ENCODE measurements around the gene SLC12A9. TPM values are rescaled to one million over a fixed set of nuclear protein-coding genes. Genes with fewer than 3 reads are reported as not detected.
"Not testable (repeated sequence)": the region's sequence is repeated elsewhere in the genome, so short reads cannot be mapped to it uniquely, and the experiment has no call there.

SLC12A9 gene
- total RNA-seq, 4 donors from 2014 or later: 11.2 to 32.9 (median 20.2) TPM

- TF ChIP-seq EP300 (IDR thresholded peaks at IDR 0.05): no peak
- TF ChIP-seq POLR2AphosphoS5 (IDR thresholded peaks at IDR 0.05): no peak
- no peak for TF ChIP-seq POLR2A (IDR thresholded peaks at IDR 0.05)
- TF ChIP-seq, protein P1, sequence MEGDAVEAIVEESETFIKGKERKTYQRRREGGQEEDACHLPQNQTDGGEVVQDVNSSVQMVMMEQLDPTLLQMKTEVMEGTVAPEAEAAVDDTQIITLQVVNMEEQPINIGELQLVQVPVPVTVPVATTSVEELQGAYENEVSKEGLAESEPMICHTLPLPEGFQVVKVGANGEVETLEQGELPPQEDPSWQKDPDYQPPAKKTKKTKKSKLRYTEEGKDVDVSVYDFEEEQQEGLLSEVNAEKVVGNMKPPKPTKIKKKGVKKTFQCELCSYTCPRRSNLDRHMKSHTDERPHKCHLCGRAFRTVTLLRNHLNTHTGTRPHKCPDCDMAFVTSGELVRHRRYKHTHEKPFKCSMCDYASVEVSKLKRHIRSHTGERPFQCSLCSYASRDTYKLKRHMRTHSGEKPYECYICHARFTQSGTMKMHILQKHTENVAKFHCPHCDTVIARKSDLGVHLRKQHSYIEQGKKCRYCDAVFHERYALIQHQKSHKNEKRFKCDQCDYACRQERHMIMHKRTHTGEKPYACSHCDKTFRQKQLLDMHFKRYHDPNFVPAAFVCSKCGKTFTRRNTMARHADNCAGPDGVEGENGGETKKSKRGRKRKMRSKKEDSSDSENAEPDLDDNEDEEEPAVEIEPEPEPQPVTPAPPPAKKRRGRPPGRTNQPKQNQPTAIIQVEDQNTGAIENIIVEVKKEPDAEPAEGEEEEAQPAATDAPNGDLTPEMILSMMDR (IDR thresholded peaks at IDR 0.05): no peak
- Histone ChIP-seq H3K4me1 (peaks cover 0 to 7% (median 3%) of the 10 kb centered on the region in 3 donors), H3K4me3 (no peak overlapping the region), H3K36me3 (no peaks in the 10 kb centered on the region), H3K27ac (no peak overlapping the region), H3K27me3 (peaks cover 82% of the 10 kb centered on the region), H3K9me3 (no peaks in the 10 kb centered on the region)
- ATAC-seq: no peak
- WGBS, 2 donors (ENCODE audit: low coverage in 1 of 2): 70 to 84% methylated on average over 2 to 4 of the region's 5 CpGs
Observed at GRCh38 chr7:100901921-100902332, 49.4 kb downstream of the SLC12A9 start.

DNA sequence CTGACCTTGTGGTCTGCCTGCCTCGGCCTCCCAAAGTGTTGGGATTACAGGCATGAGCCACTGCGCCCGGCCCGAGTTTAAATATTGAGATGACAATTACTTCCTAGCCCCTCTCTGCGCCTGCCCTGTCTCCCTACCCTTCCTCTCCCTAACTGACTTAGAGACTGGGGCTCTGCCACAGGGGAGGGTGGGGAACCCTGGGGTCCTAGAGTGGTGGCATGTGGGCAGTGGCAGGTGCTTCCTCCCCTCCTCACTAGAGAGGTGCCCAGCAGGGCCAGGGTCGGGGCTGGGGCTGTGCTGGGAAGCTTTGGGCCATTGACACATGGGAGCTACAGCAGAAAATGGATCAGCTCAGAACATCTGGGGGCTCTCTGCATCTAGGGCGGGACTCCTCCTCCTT is 50.1 kb downstream of the SLC12A9 start:
- no peaks in the 10 kb centered on the region for H3K4me1 ChIP-seq
- ATAC-seq: no peak
- no peaks in the 10 kb centered on the region for H3K36me3 ChIP-seq
- H3K9me3 ChIP-seq: no peaks in the 10 kb centered on the region
- H3K27ac ChIP-seq: no peak overlapping the region
- H3K4me3 ChIP-seq: no peak overlapping the region
- peaks cover 82% of the 10 kb centered on the region for H3K27me3 ChIP-seq
- no peak for TF ChIP-seq POLR2AphosphoS5 (IDR thresholded peaks at IDR 0.05)
- no peak for TF ChIP-seq EP300 (IDR thresholded peaks at IDR 0.05)
- TF ChIP-seq, protein P1 (IDR thresholded peaks at IDR 0.05): no peak
- TF ChIP-seq POLR2A (IDR thresholded peaks at IDR 0.05): no peak
- WGBS, 2 donors (ENCODE audit: low coverage in 1 of 2): 87% methylated on average over 4 of the region's 7 CpGs; no CpG with 5 or more reads in 1 of the 2 donors

- no peaks in the 10 kb centered on the region for H3K36me3 ChIP-seq
- peaks cover 39% of the 10 kb centered on the region for H3K27me3 ChIP-seq
- no peaks in the 10 kb centered on the region for H3K9me3 ChIP-seq
- no peak for ATAC-seq
- no peaks in the 10 kb centered on the region for H3K4me1 ChIP-seq
- H3K27ac ChIP-seq: no peak overlapping the region
- TF ChIP-seq EP300 (IDR thresholded peaks at IDR 0.05): no peak
- TF ChIP-seq POLR2AphosphoS5 (IDR thresholded peaks at IDR 0.05): no peak
- TF ChIP-seq, protein P1 (IDR thresholded peaks at IDR 0.05): no peak
- TF ChIP-seq POLR2A (IDR thresholded peaks at IDR 0.05): no peak
- WGBS, 2 donors (ENCODE audit: low coverage in 1 of 2): 93 to 94% methylated on average over 5 of the region's 5 CpGs
- H3K4me3 ChIP-seq: no peak overlapping the region
Observed at GRCh38 chr7:100908512-100908911, 56.0 kb downstream of the SLC12A9 start.

DNA sequence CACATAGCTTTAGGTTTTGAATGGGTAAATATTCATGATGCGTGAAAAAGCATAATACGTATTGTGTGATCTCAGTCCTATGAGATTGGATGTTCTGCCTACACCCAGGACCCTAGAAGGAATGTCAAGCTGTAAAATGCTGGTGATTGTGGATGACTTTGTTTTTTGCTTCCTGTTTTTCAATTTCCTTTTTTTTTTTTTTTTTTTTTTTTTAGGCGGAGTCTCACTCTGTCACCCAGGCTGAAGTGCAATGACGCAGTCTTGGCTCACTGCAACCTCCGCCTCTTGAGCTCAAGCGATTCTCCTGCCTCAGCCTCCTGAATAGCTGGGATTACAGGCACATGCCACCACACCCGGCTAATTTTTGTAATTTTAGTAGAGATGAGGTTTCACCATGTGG is 57.9 kb downstream of the SLC12A9 start:
- not testable (repeated sequence) for H3K27ac ChIP-seq, H3K9me3 ChIP-seq, ATAC-seq, H3K36me3 ChIP-seq, H3K4me1 ChIP-seq, H3K4me3 ChIP-seq
- WGBS, 2 donors (ENCODE audit: low coverage in 1 of 2): 61 to 93% methylated on average over 2 to 5 of the region's 7 CpGs
- peaks cover 42% of the 10 kb centered on the region for H3K27me3 ChIP-seq

- no peak for ATAC-seq
- H3K27me3 ChIP-seq: peaks cover 43% of the 10 kb centered on the region
- WGBS, 2 donors (ENCODE audit: low coverage in 1 of 2): 67 to 100% methylated on average over 1 to 3 of the region's 3 CpGs
- TF ChIP-seq EP300 (IDR thresholded peaks at IDR 0.05) (no peak), POLR2A (IDR thresholded peaks at IDR 0.05) (no peak), POLR2AphosphoS5 (IDR thresholded peaks at IDR 0.05) (no peak)
- TF ChIP-seq, protein P1 (IDR thresholded peaks at IDR 0.05): no peak
- H3K4me1 ChIP-seq: peaks cover 0 to 5% (median 0%) of the 10 kb centered on the region in 3 donors
- H3K9me3 ChIP-seq: no peaks in the 10 kb centered on the region
- no peak overlapping the region for H3K4me3 ChIP-seq
- H3K36me3 ChIP-seq: no peaks in the 10 kb centered on the region
- no peak overlapping the region for H3K27ac ChIP-seq
Observed at GRCh38 chr7:100911484-100911883, 59.0 kb downstream of the SLC12A9 start.
